Thyroid gland (tissue), 4 donors: ENCODE results near the gene PAWR.

Experiments
- POLR2A ChIP-seq, 2 donors: fragments of 450-650 bp; IDR thresholded peaks; one replicate each; pipeline ENCODE4 v1.6.1; 2017; ENCODE audit warnings: antibody characterized with exemption in 2 of 2, mild to moderate bottlenecking in 2 of 2, moderate library complexity in 1 of 2
- TF ChIP-seq, protein P1 (sequence below), 6 experiments: fragments of 200-600 bp in 3 of 6; fragments of 450-650 bp in 3 of 6; sonication (generic) in 3 of 6; IDR thresholded peaks; one replicate each; pipeline ENCODE4 v1.5.1; 2016 to 2019; ENCODE audit warnings: antibody characterized with exemption in 6 of 6, mild to moderate bottlenecking in 2 of 6, inconsistent platforms in 1 of 6, moderate library complexity in 1 of 6

DNA sequence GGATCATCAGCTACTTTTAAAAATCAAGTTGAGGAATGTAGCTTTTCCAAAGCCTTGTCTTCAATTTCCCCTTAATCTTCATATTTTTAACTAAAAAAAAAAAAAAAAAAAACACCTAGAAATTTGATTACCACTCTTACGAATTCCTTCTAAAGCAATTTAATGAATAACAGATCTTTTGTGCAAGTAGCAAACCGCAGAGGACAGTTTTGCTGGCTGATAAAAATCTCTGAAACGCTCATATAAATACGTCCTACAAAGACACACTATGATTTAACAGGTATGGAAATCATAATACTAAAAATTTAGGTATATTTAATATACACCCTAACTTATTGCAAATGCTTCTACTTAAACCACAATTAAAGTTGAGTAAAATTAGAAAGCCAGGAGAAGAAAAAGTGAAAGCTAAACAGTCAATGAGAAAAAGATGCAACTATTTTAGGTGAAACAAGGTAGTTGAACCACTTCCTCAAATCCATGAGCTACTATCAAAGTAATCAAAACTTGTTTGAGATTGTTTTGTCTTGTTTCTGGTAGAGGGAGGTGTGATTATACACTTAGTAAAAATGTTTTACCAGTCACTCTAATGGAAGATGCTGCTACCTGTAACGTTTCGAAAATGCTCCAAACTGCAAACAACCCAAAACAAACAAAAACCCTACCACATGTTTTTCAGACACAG is 2.2 kb downstream of the PAWR start:
- TF ChIP-seq, protein P1, sequence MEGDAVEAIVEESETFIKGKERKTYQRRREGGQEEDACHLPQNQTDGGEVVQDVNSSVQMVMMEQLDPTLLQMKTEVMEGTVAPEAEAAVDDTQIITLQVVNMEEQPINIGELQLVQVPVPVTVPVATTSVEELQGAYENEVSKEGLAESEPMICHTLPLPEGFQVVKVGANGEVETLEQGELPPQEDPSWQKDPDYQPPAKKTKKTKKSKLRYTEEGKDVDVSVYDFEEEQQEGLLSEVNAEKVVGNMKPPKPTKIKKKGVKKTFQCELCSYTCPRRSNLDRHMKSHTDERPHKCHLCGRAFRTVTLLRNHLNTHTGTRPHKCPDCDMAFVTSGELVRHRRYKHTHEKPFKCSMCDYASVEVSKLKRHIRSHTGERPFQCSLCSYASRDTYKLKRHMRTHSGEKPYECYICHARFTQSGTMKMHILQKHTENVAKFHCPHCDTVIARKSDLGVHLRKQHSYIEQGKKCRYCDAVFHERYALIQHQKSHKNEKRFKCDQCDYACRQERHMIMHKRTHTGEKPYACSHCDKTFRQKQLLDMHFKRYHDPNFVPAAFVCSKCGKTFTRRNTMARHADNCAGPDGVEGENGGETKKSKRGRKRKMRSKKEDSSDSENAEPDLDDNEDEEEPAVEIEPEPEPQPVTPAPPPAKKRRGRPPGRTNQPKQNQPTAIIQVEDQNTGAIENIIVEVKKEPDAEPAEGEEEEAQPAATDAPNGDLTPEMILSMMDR (IDR thresholded peaks at IDR 0.05): no peak
- no peak for TF ChIP-seq POLR2A (IDR thresholded peaks at IDR 0.05)
